Measurements from ENCODE around the gene CD79A. TPM values are rescaled to one million over a fixed set of nuclear protein-coding genes. Genes with fewer than 3 reads are reported as not detected.

CD79A gene
- total RNA-seq, 1 experiment from 2014 or later = 0.69 TPM

DNA sequence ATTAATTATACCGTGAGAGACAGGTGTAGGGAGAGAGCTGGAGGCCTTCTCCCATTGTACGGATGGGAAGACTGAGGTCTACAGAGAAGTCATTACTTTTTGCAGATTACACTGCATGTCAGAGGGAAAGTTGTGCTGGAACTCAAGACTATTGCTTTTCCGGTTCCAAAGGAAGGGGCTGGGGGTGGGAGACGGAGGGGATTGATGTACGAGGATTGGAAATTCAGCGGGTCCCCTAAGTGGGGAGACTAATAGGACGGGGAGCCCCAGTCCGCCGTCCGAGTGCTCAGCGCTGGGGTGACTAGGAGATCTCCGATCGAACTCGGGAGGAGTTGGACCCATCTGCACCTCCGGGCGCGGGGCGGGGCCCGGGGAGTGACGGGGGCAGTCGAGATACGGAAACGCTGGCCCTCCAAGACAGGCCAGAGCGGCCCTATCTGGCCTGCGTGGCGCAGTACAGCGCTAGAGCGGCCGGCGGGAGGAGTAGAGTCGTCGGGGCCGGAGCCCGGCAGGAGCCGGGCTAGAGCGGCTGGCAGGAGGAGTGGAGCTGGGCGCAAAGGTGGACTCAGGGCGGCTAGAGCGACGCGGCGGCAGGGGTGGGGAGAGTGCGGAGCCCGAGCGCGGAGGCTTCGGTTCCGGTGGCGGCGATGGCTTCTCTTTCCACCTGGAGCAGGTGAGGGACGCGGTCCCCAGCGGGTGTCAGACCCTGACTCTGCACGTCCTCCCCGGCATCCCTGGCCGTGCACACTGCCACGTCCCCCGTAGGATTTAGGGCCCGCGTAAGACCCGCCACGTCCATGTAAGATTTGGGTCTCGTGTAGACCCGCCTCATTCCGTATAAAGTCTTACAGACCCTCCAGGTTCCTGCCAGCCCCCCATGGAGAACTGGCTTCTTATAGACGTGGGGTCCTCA lies 7.0 kb downstream of the CD79A start (continued):
- TF ChIP-seq YY1 (IDR thresholded peaks at IDR 0.05; ENCODE audit: extremely low read depth, insufficient replicate concordance, low read depth, low read length) (peak; percentile 84), CBX3 (IDR thresholded peaks at IDR 0.05; ENCODE audit: low read depth) (peak; percentile 48; the same call in 1 of the 2 replicates), TCF7L2 (IDR thresholded peaks at IDR 0.05; ENCODE audit: borderline replicate concordance, extremely low read depth, insufficient read depth, insufficient read length) (peak; percentile 49), POLR2A (IDR thresholded peaks at IDR 0.05; ENCODE audit: borderline replicate concordance, extremely low read depth, insufficient read depth, insufficient read length) (peak; percentile 86)

DNA sequence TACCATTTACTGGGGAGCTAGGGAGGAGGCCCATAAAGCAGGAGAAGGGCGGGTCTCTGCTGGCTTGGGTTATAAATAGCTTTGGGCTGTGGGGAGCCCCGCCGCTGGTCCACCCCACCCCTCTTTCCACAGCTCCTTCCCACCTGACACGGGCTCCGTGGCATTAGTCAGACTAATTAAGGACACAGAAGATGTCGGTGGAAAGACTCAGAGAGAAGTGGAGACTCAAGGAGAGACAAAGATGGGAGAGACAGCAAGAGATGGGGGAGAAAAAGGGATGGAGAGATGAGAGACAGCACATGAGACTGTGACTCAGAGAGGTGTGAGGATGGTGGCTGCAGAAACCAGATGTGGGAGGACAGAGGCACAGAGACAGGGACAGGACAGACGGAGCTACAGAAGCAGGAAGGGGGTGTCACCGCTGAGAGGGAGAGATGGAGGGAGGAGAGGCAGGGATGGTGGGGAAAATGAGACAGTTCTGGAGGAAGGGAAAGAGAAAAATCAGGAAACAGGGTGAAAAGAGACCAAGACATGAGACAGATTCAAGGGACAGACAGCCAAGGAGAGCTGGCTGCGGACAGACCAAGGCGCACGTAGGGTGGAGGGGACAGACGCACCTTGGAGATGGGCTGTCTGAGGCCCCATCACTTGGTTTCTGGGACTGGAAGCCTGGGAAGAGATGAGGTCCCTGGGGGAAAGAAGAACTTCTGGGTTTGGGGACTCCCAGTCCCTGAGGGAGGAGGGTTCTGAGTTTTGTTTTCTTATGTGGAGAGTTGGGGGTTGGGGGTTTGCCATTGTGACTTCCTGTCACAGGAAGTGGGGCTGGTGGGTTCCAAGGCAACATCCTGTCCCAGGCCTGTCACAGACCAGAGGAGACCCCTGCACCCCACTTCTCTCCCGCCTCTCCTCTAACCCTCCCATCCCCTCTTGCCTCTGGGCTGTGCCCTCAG lies 10.0 kb downstream of the CD79A start:
- TF ChIP-seq POLR2A (IDR thresholded peaks at IDR 0.05; ENCODE audit: borderline replicate concordance, extremely low read depth, insufficient read depth, insufficient read length) (no peak), FOSL1 (IDR thresholded peaks at IDR 0.05; ENCODE audit: low read depth) (no peak), EZH2phosphoT487 (IDR thresholded peaks at IDR 0.05; ENCODE audit: borderline replicate concordance) (no peak), YY1 (IDR thresholded peaks at IDR 0.05; ENCODE audit: extremely low read depth, insufficient replicate concordance, low read depth, low read length) (no peak), RAD21 (IDR thresholded peaks at IDR 0.05; ENCODE audit: low read depth) (no peak), ZBTB33 (IDR thresholded peaks at IDR 0.05; ENCODE audit: extremely low read depth, insufficient replicate concordance, low read length) (no peak), POLR2AphosphoS5 (IDR thresholded peaks at IDR 0.05; ENCODE audit: low read depth, low read length) (no peak; the same call in 1 of the 2 replicates), CBX3 (IDR thresholded peaks at IDR 0.05; ENCODE audit: low read depth) (no peak), SP1 (IDR thresholded peaks at IDR 0.05; ENCODE audit: low read depth) (no peak), JUND (IDR thresholded peaks at IDR 0.05) (no peak)
- TF ChIP-seq, protein P1, sequence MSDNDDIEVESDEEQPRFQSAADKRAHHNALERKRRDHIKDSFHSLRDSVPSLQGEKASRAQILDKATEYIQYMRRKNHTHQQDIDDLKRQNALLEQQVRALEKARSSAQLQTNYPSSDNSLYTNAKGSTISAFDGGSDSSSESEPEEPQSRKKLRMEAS (IDR thresholded peaks at IDR 0.05) = no peak
- CTCF ChIA-PET = interaction anchor here (0.8 to 1.4 kb wide), 5 partner anchors 12 to 41 kb away, joined by 3 to 5 read pairs (median 4); partner anchors contain the start of gene ERFL
- Histone ChIP-seq H3K4me1 (ENCODE audit: control insufficient read depth in 1 of 2, insufficient read depth in 2 of 2, low read length in 2 of 2) (peaks cover 27 to 52% of the 10 kb centered on the region in 2 experiments), H3K9me3 (ENCODE audit: control insufficient read depth in 1 of 2, insufficient read depth in 1 of 2, low read depth in 1 of 2, low read length in 2 of 2) (no peaks in the 10 kb centered on the region), H3K36me3 (ENCODE audit: control insufficient read depth in 1 of 2, insufficient read depth in 2 of 2, low read length in 2 of 2) (peaks cover 4 to 18% of the 10 kb centered on the region in 2 experiments; a peak in 3 of 4 replicates), H3K9me2 (ENCODE audit: insufficient read depth) (no peaks in the 10 kb centered on the region), H3K27me3 (ENCODE audit: insufficient read depth, low read length) (no peaks in the 10 kb centered on the region), H3K4me3 (replicated peaks in 1 of 2; ENCODE audit: low read depth in 1 of 2, low read length in 2 of 2) (peak overlapping the region; percentile 37 to 57), H3K9ac (ENCODE audit: low read length) (peak overlapping the region; percentile 65), H2AFZ (ENCODE audit: low read depth, low read length, poor library complexity, severe bottlenecking) (no peak overlapping the region), H3K27ac (ENCODE audit: low read depth, low read length) (peak overlapping the region; percentile 75), H3K79me2 (ENCODE audit: insufficient read depth, low read length) (peaks cover 61% of the 10 kb centered on the region), H4K20me1 (ENCODE audit: insufficient read depth) (no peaks in the 10 kb centered on the region), H3K4me2 (ENCODE audit: low read length) (peak overlapping the region; percentile 91)
- ATAC-seq = peak; percentile 0; the same call in 1 of the 2 replicates
- no peak for DNase-seq (ENCODE audit: low read depth, low spot score)
- no TSS peak for BruUV-seq (replicated peaks)
- RAD21 ChIA-PET (ENCODE audit: low non-redundant PET in 1 of 2, low total read pairs in 2 of 2, uncharacterized antibody in 2 of 2, unreplicated experiment in 2 of 2) = interaction anchor here in 1 of 2 experiments (0.8 kb wide), 1 partner anchor 65 kb away, joined by 3 read pairs; no protein-coding TSS in a partner anchor
- intact Hi-C loops (cut with micrococcal nuclease) = no loop called here
- POLR2A ChIA-PET = interaction anchor here (1.4 to 4.2 kb wide), 2 partner anchors 14 to 27 kb away, joined by 5 to 18 read pairs; partner anchors contain the start of gene RPS19

Measured in HCT116 (cell line).